Right lobe of liver (tissue), 4 donors: ENCODE results near the gene SORBS2.

Experiments used
- POLR2A ChIP-seq: fragments of 450-650 bp; IDR thresholded peaks from one replicate; pipeline ENCODE4 v1.6.1; 2017; ENCODE audit warnings: antibody characterized with exemption, mild to moderate bottlenecking
- TF ChIP-seq, protein P1 (sequence below), 4 donors: fragments of 200-600 bp in 3 of 4; fragments of 450-650 bp in 1 of 4; IDR thresholded peaks; one replicate each; pipeline versions ENCODE4 v1.5.1 to v1.8.0; 2016 to 2022; ENCODE audit warnings: antibody characterized with exemption in 4 of 4, mild to moderate bottlenecking in 2 of 4
- donor health status: DM: no; HTN: no; CAD: no.
- donor health status: DM: no; HTN: no; CAD: no.
- donor health status: DM: no; HTN: yes; CAD: no.

DNA sequence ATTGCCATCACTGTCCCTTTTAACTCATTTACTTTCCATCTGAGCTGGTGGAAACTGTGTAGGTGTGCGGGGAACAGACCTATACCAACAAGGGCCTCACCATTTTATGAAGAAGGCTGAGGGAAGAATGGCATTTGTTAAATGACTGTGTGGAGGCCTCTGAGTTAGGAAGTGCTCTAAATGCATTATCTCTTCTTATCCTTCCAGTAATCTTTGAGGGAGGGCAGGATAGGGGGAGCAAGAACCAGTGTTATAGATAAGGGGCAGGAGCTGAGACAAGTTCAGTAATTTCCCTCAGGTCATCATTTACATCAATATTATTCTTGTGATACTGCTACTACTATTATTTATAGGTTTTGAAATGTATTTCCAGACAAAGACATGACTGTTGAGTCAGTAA, 154.3 kb downstream of the SORBS2 start:
- TF ChIP-seq, protein P1, sequence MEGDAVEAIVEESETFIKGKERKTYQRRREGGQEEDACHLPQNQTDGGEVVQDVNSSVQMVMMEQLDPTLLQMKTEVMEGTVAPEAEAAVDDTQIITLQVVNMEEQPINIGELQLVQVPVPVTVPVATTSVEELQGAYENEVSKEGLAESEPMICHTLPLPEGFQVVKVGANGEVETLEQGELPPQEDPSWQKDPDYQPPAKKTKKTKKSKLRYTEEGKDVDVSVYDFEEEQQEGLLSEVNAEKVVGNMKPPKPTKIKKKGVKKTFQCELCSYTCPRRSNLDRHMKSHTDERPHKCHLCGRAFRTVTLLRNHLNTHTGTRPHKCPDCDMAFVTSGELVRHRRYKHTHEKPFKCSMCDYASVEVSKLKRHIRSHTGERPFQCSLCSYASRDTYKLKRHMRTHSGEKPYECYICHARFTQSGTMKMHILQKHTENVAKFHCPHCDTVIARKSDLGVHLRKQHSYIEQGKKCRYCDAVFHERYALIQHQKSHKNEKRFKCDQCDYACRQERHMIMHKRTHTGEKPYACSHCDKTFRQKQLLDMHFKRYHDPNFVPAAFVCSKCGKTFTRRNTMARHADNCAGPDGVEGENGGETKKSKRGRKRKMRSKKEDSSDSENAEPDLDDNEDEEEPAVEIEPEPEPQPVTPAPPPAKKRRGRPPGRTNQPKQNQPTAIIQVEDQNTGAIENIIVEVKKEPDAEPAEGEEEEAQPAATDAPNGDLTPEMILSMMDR (IDR thresholded peaks at IDR 0.05) = no peak
- TF ChIP-seq POLR2A = no peak
